Activated gamma-delta T cell treated with anti-CD3 and anti-CD28 coated beads, Interleukin-2, amount 50 U/mL, for 16 hours (primary cell): ENCODE measurements around the gene PBX3.

Experiments used
- DNase-seq: peaks from one replicate; pipeline ENCODE4 v3.0.0-alpha.2; 2020; ENCODE audit warnings: low read depth

Gene PBX3

DNA sequence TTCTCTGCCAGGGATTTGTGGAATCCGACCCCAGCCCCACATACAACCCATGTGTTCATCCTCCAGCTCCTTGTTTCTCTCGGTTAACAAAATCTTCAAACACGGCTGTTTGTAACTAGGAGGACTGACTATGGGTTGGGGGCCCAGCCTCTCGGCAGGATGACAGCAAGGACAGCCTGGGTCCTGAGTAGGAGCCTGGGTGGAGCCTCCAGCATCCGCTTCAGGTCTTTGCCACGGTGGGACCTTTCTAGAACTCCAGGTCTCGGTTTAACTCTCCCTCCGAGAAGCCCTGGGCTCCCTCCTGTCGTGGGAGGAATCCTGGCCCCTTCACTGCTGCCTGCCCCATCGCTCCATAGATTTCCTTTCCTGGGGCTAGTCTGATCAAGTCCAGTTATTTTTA lies 248.5 kb downstream of the PBX3 start:
- DNase-seq = no peak

DNA sequence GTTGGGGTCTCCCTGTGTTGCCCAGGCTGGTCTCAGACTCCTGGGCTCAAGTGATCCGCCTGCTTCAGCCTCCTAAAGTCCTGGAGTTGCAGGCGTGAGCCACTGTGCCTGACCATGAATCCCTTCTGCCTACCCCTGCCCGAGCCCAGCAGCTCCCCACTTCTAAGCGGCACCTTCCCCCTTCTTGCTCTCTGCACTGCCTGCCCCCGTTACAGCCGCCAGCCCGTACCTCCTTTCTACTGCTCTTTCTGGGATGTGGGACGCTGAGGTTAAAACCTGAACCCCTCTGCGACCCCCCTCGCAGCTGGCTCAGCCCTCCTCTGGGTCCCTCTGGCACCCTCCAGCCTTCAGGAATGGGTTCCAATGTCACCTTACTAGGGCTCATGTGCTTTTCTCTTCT lies 249.6 kb downstream of the PBX3 start:
- no peak for DNase-seq

DNA sequence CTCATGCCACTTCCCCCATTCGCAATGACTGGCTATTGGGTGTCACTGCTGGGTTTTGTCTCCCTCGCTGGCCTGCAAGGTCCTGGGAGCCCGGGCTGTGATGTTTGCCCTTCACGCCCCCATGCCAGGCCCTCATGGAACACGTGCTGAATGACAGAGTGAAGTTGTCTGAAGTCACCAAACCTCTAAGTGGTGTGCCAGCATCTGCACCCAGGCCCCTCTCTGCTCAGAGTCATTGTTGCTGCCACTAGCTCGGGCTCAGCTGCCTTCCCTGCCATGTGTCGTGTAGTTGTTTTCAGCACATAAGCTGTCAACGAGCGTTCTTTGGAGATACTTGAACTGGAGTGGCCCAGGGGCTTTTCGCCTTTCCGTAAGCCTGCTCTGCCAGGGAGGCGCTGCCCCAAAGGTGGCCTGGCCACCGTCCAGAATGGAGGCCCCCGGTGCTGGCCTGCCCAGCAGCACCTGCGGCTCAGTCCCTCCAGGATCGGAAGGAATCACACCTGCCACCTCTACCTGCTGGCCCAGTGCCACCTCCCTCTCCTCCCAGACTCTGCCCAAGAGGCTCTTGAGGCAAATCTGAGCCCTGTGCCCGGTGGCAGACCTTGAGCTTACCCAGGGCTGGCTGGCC lies 250.1 kb downstream of the PBX3 start:
- no peak for DNase-seq

DNA sequence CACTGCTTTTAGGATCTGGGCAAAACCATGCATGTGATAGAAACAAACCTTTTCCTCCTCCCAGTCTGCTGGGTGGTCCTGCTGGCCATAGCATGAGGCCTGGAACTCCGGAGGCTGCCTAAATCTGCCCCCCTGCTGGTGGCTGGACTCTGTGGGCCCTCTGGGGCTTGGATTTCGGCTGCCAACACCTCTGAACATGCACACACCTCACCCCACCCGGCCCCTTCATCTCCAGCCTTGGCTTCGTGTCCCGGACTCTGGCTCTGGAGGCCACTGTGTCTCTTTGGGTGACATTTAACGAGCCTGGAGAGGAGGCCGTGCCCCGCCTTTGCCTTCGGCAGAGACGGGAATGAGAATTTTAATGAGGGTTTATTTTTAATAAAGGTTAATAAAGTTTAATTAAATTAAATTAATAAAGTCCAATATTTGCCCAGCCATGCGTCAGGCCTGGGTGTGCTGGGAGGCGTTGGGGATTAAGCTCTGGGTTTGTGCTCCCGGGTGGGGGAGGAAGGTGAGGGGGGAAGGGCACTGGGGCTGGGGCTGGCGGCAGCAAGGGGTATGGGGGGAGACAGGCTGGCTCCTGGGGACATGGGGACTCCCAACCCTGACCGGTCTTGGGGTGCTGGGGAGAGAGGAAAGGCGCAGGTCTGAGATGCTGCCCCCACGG lies 251.8 kb downstream of the PBX3 start:
- no peak for DNase-seq

DNA sequence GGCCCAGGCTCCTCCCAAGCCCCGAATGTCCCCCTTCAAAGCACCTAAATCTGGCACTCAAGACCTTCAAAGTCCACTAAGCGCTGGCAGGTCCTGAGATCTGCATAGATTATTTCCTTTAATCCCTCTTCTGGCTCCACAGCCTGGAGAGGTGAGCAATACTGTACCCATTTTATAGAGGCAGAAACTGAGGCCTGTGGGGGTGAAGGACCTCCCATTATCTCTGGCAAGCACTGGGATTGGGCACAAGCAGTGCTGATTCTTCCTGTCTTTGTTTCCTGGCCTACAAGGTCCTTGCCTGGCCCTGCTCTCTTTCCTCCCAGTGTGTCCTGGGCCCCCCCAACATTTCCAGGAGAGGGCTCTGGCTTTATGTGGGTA lies 252.3 kb downstream of the PBX3 start:
- no peak for DNase-seq

DNA sequence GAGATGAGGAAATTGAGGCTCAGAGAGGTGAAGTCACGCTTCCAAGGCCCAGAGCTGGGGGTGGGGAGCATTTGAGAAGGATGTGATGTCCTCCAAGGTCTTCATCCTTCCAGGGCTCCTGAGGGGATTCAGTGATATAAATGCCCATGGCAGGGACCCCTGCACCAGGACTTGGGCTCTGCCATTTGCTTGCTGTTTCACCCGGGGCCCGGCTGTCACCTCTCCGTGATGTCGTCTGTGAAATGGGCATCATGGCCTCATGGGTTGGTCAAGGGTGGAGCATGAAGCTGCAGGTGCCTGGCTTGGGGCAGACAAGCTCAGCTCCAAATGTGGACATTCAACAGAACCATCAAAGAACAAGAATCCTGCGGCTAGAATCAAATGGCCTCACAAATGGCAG lies 253.1 kb downstream of the PBX3 start:
- no peak for DNase-seq

GRCh38 chr9:126000731-126001580 lies 253.8 kb downstream of the PBX3 start:
- no peak for DNase-seq

GRCh38 chr9:126001581-126002225 lies 254.5 kb downstream of the PBX3 start:
- DNase-seq = no peak

- no peak for DNase-seq
These were observed 255.5 kb downstream of the PBX3 start for GRCh38 chr9:126002476-126003350.

DNA sequence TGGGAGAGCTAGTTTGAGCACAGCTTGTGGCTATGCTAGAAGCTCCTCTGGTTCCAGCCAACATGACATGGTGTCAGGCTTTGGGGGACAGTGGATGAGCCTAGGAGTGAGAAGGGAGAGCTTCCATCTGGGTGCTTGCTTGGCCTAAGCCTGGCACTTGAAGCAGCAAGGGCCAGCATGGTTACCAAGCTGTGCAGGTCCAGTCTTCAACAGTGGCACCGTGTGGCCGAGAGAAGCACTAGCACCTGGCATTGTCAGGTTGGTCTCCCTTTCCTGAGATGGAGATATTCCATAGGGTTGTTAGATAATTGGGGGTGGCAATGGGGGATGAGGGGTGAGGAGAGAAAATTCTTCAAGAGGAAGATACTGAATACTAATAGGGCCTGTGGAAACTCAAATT lies 261.9 kb downstream of the PBX3 start:
- DNase-seq = no peak

GRCh38 chr9:126014726-126015125 lies 267.6 kb downstream of the PBX3 start:
- DNase-seq = no peak

DNA sequence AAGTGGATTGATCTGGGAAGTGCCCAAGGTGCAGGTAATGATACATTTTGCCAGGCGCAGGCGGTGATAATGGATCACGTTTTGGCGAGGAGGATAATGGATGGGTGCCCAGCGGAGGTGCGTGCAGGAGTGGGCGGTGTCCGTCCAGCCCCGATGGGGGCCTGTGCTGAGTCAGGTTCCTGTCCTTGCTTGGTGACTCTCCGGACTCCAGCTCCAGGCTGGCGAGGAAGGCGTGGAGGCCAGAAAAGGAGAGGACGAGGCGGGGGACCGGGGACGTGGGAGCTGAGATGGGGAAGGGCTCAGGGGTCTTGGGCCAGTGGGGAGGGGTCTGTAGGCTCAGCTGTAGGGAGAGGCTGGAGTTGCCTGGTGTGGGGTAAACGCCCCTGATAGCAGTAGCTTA lies 268.3 kb downstream of the PBX3 start:
- DNase-seq = no peak

- no peak for DNase-seq
These were observed 269.6 kb downstream of the PBX3 start for GRCh38 chr9:126016579-126017290.
